ENCODE data around the gene C3orf49.

C3orf49 gene

DNA sequence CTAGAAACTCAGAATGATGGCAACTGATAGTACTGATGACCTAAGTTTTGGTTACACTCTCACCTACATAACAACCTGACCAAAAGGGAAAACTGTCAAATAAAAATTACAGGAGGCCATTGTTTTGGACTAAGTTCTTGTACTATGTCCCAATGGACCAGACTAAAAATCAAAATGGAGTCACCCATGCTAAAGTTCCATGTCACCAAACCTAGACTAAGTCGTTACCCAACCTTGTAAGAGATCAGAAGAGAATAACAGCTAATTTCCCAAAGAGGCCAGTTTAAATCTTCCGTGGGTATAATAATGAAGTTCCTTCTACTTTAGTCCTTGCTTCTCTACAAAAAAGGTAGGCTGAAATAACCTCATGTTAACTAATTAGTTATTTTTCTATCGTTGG is 32.2 kb downstream of the C3orf49 start:
- DNase-seq (ENCODE audit: low spot score) = no peak

- DNase-seq (ENCODE audit: low spot score) = no peak
Observed at GRCh38 chr3:63853106-63853505, 34.0 kb downstream of the C3orf49 start.

DNA sequence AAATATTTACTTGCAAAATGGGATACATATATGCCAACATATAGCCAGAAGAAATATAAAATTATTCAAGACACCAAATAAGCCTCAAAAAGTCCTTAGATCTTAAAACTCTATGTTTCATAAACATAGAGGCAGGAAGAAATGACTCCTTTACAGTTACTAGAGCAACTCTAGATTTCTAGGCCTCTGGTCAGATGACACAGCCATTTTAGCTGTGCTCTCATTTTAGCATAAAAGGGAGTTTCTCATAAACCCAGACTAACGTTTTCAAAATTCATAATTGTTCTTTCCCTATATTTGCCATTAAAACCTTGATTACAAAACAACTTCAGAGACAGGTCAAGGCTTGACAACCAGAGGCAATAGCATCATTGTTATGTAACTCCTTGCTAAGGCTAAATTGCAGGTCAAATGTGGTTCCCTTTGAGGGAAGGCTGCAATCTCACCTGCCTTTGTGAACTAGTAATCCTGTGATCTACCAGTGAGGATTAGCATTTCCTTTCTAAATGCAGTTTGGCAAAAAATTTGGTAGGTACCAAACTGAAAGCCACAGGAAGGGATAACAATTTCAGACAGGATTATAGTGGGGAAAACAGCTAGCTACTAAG is 36.3 kb downstream of the C3orf49 start:
- peak; percentile 27 for DNase-seq (ENCODE audit: low spot score)

GRCh38 chr3:63857311-63857710 is 38.2 kb downstream of the C3orf49 start:
- no peak for DNase-seq (ENCODE audit: low spot score)

- no peak for DNase-seq (ENCODE audit: low spot score)
Observed at GRCh38 chr3:63860776-63861175, 41.7 kb downstream of the C3orf49 start.

GRCh38 chr3:63861306-63861705 is 42.2 kb downstream of the C3orf49 start:
- no peak for DNase-seq (ENCODE audit: low spot score)

DNA sequence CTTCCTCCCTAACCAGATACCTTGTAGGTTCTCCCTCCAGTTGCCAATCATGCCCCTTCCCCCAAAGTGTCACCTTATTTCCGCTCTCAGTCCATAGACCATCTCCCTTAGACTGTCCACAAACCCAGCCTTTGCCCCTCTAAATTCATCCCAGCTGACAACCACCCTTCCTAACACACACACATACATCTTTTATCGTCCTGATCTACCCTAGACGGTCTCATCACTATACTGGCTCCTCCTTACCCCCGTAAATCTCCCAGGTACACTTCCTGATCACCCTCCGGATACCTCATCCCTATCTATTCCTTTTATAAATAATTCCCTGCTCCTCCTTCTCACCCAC is 43.7 kb downstream of the C3orf49 start:
- DNase-seq (ENCODE audit: low spot score) = no peak

DNA sequence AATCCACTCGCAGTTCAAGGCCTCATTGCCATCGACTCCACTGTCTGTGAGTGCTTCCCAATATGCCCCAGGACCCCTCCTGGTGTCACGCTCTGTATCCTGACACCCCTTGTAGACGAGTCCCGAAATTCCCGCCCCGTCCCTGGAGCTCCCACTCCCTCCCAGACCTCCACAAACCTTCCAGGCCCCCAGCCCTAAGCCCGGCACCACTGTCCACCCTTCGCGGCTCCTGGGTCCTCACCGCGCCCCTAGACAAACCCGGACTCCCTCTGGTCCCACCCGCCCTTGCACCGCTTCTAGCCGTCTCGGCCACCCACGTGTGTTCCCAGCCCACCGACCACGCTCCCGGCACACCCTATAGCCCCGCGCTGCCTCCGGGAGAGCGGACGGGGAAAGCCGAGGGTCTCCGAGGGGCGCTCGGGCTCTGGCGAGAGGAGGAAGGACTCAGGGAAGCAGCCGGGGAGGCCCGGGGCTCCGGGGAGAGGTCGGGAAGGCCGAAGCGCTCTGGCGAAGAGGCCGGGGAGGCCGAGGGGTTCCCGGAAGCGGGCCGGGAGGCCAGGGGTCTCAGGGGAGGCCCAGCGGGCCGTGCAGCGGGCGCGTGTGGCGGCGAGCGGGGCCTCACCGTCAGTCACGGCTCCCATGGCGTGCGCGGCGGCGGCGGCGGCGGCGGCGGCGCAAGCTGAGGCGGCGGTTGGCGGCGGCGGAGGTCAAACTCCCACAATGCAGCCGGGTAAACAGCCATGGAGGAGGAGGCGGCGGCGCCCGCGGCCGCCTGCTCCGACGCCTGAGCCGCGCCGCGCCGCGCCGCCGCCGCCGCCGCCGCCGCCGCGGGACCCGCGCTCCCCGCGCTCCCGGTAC is 44.3 kb downstream of the C3orf49 start, which contains the start of the genes ATXN7 and THOC7:
TSS of gene ATXN7 (plus strand) at position 718 of the 858 bp plus-strand sequence. CDS start 48,732 bp downstream, outside the sequence.
TSS of gene THOC7 (minus strand) at position 656 of the 858 bp plus-strand sequence. CDS start at position 641, 15 bp downstream.
- peak; percentile 81 for DNase-seq (ENCODE audit: low spot score)

- peak; percentile 80 for DNase-seq (ENCODE audit: low spot score)
Observed at GRCh38 chr3:63864008-63864964, 45.2 kb downstream of the C3orf49 start.

- DNase-seq (ENCODE audit: low spot score) = no peak
Observed at GRCh38 chr3:63864965-63865327, 45.8 kb downstream of the C3orf49 start.

DNA sequence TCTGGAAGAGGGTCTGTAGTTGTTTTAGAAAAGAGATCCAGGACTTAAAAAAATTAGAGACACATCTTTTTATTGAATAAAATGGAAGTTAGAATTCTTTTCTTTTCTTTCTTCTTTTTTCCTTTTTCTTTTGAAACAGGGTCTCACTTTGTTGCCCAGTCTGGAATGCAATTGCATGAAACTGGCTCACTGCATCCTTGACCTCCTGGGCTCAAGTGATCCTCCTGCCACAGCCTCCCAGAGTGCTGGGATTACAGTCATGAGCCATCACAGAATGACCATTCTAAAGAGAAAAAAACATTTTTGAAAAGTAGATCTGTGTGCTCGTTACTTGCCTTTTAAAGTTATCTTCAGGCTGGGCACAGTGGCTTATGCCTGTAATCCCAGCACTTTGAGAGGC is 48.1 kb downstream of the C3orf49 start:
- DNase-seq (ENCODE audit: low spot score) = no peak

DNA sequence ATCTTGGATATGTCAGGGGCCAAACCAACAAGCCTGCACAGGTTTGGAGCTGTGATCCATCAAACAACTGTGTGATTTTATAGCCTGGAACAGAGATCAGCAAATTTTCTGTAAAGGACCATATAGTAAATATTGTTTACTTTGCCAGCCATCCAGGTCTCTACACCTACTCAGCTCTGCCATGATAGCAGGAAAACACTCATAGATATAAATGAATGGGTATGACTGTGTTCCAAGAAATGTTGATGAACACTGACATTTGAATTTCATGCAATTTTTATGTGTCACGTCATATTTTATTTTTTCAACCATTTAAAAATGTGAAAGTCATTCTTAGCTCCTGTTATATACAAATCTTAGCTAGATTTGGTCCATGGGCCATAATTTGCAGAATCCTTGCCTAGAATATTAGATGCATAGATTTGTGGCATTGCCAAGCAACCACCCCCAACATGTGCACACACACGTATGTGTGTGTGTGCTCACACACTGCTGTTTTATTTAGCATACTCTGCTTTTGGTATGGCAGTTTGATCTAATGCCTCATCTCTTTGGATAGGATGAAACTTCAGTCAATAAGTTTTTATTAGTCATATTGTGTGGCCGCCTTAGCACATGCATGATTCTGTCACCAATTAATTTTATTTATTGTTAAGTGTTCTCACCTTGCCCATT is 51.0 kb downstream of the C3orf49 start:
- DNase-seq (ENCODE audit: low spot score) = no peak

GRCh38 chr3:63870615-63871005 is 51.5 kb downstream of the C3orf49 start:
- no peak for DNase-seq (ENCODE audit: low spot score)

- no peak for DNase-seq (ENCODE audit: low spot score)
Observed at GRCh38 chr3:63872135-63872924, 53.2 kb downstream of the C3orf49 start.

- no peak for DNase-seq (ENCODE audit: low spot score)
Observed at GRCh38 chr3:63874769-63875168, 55.7 kb downstream of the C3orf49 start.

- DNase-seq (ENCODE audit: low spot score) = no peak
Observed at GRCh38 chr3:63875510-63875909, 56.4 kb downstream of the C3orf49 start.

- no peak for DNase-seq (ENCODE audit: low spot score)
Observed at GRCh38 chr3:63876260-63876659, 57.2 kb downstream of the C3orf49 start.

DNA sequence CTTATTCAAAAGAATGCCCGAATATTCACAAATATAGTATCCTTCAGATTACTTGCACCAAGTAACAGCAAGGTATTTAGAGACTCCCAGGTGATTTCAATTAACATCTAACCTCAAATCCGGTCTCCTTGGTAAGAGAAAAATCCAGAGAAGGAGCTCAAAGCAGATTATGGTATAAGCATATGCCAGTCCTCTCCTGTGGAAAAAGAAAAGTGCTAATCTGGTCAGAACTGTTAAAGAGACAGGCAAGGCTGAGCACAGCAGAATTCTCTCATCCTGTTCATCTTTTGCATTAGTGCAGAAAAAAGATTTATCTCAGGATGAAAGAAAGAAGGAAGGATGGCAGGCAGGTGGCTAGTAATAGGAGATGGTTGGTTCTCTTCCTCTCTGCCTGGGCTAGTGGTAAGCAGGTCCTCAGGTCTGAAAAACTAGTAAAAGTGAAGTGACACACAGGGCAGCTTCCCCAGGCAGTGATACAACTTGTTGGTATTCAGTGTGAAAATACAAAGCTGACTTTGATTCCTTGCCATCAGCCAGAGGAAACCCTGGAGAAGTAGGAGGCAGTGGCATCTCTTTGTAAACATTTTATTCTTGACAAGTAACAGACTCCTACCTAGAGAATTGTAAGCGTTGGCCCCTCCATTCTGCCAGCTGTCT is 58.8 kb downstream of the C3orf49 start:
- no peak for DNase-seq (ENCODE audit: low spot score)

DNA sequence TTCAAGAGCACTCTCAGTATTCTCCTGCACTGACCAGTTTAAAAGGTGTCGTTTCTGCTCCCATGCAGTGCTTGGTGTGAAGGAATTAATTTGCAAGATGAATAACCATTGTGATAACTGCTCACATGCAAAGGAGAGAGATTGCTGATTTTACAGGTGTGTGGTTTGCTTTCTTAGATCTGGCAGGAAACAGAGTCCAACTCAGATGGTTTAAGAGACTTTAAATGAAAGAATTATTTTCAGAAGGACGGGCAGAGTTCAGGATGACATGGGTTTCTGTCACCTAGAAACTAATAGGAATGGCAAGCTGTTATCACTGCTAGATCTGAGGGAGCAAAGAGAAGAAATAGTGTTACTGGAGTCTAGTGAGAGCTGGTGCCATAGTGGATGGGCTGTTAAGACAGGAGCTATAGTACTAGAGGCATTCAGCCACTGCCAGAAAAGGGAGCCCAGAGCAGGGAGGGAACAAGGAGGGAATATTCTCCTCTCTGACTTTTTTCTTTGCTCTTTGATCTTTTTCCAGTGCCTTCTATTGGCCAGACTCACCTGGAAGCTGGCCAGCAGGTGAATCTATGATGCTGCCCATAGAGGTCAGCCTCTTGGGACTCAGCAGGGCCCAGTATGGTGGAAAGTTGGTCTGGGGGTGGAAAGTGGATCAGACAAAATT is 59.4 kb downstream of the C3orf49 start:
- DNase-seq (ENCODE audit: low spot score) = no peak

DNA sequence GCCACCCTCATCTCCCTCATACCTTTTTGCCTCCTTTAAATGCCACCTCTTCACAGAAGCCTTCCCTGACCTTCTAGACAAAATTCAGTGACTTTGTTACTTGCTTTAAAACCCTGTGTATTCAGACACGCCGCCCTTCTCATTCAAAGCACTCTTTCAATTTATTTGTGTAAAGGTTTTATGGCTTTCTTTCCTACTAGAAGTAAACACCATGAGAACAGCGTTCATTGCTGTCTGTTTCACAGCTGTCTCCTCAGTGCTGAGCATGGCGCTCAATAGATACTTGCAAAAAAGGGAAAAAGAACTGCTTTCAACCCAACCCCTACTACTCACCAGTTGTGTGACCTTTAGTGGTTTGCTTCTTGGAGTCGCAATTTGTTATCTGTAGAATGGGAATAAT is 61.6 kb downstream of the C3orf49 start:
- DNase-seq (ENCODE audit: low spot score) = no peak
